Suprapubic skin (tissue), 4 donors: ENCODE results near the gene PARVG. TPM values are rescaled to one million over a fixed set of nuclear protein-coding genes. Genes with fewer than 3 reads are reported as not detected.

Experiments
- DNase-seq, 2 donors: peaks; one replicate each; pipeline ENCODE4 v3.0.0-alpha.2; 2019; ENCODE audit warnings: low spot score in 2 of 2
- H3K27ac ChIP-seq: fragments of 200-600 bp; sonication (generic); one replicate; pipeline ENCODE4 v1.5.1; 2019
- H3K27me3 ChIP-seq: fragments of 200-600 bp; sonication (generic); one replicate; pipeline ENCODE4 v1.5.1; 2019
- H3K36me3 ChIP-seq: fragments of 200-600 bp; sonication (generic); one replicate; pipeline ENCODE4 v1.5.1; 2019
- H3K4me1 ChIP-seq: fragments of 200-600 bp; sonication (generic); one replicate; pipeline ENCODE4 v1.5.1; 2019
- H3K4me3 ChIP-seq: fragments of 200-600 bp; sonication (generic); one replicate; pipeline ENCODE4 v1.5.1; 2019; ENCODE audit warnings: mild to moderate bottlenecking
- H3K9me3 ChIP-seq: fragments of 200-600 bp; sonication (generic); one replicate; pipeline ENCODE4 v1.5.1; 2019
- CTCF ChIP-seq, 2 donors: fragments of 200-600 bp in 1 of 2; fragments of 450-650 bp in 1 of 2; sonication (generic) in 1 of 2; IDR thresholded peaks; one replicate each; pipeline ENCODE4 v1.5.1; 2016 to 2019; ENCODE audit warnings: antibody characterized with exemption in 2 of 2, mild to moderate bottlenecking in 1 of 2, moderate library complexity in 1 of 2
- EP300 ChIP-seq: sonication (generic); formaldehyde crosslinking; IDR thresholded peaks from one replicate; pipeline ENCODE4 v1.6.1; 2017; ENCODE audit warnings: antibody characterized with exemption
- POLR2A ChIP-seq, 2 donors: fragments of 450-650 bp; IDR thresholded peaks; one replicate each; pipeline ENCODE4 v1.6.1; 2017; ENCODE audit warnings: antibody characterized with exemption in 2 of 2, mild to moderate bottlenecking in 2 of 2, moderate library complexity in 2 of 2
- POLR2AphosphoS5 ChIP-seq, 3 donors: sonication (generic); formaldehyde crosslinking; IDR thresholded peaks; one replicate each; pipeline ENCODE4 v1.6.1; 2017; ENCODE audit warnings: antibody characterized with exemption in 3 of 3
- WGBS: methylation state at CpG from one replicate; pipeline ENCODE4 v1.1.5; 2018; 5-methylcytosine and 5-hydroxymethylcytosine counted together
- total RNA-seq, 4 donors: library from RNA; depleted of rRNA; stranded (reverse); fragments of >200 nt; gene quantifications; one replicate each; pipeline ENCODE4 v1.1.0, GENCODE V29; 2016

PARVG gene
- total RNA-seq, 4 donors from 2014 or later, result 1.6 to 17.1 (median 3.2) TPM

DNA sequence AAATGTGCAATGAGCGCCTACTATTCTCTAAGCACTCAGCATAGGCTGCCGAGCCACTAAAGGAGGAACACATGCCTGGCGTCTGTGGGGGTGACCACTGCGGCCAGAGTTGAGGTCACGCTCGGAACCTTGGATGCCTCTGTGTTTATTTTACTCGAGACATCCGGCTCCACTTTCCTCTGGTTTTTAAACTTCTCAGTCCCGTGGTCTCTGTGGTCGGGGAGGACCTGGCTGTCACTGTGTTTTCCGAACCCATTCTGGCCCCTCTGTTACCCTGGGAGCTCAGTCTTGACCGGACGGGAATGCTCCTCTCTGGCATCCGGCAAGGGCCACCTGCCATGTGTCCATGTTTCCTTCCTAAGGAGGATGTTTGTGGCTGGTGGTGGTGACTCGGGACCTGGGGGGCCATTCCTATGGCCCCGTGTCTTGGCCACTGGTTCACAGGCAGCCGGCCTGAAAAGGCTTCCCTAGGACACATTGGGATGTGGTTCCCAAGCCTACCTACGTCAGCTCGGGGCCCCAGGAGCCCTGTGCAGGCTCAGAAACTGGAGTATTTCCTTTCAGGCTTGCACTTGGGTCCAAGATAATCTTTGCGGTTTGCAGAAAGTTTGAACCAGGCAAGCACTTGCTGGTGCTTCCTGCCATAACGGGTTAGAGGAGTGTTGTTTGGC is 46.7 kb upstream of the PARVG start:
- no peak overlapping the region for H3K4me3 ChIP-seq
- H3K36me3 ChIP-seq, result peaks cover 48% of the 10 kb centered on the region
- WGBS, result 78% methylated on average over 17 of the region's 21 CpGs
- TF ChIP-seq CTCF (IDR thresholded peaks at IDR 0.05) (no peak), EP300 (no peak), POLR2A (IDR thresholded peaks at IDR 0.05) (no peak), POLR2AphosphoS5 (IDR thresholded peaks at IDR 0.05) (no peak)
- H3K9me3 ChIP-seq, result no peaks in the 10 kb centered on the region
- no peaks in the 10 kb centered on the region for H3K4me1 ChIP-seq
- peak in 1 of 2 donors; percentile 46 for DNase-seq
- no peaks in the 10 kb centered on the region for H3K27me3 ChIP-seq
- no peak overlapping the region for H3K27ac ChIP-seq

DNA sequence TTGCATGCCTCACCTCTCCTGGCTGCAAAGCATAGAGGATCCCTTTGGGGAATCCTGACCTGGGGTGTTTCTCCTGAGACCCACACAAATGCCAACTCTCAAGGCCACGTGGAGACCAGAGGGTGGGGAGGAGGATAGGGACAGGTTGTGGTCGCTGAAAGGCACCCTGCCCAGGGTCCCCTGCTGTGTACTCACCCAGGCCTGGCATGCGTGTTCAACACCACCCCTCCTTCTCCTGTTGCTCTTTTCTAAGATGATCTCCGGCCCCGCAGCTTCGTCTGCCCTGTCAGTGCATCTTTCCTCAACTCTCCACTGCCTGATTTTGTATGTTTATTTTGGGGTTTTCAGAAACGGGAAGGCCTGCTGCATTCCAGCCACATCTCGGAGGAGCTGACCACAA is 44.6 kb upstream of the PARVG start:
- DNase-seq, result peak in 1 of 2 donors; percentile 34
- WGBS, result 92% methylated on average over 8 of the region's 8 CpGs
- Histone ChIP-seq H3K27ac (no peak overlapping the region), H3K36me3 (peaks cover 49% of the 10 kb centered on the region), H3K4me1 (no peaks in the 10 kb centered on the region), H3K4me3 (no peak overlapping the region), H3K27me3 (no peaks in the 10 kb centered on the region), H3K9me3 (no peaks in the 10 kb centered on the region)
- TF ChIP-seq POLR2AphosphoS5 (IDR thresholded peaks at IDR 0.05) (no peak), CTCF (IDR thresholded peaks at IDR 0.05) (no peak), EP300 (no peak), POLR2A (IDR thresholded peaks at IDR 0.05) (no peak)

- H3K27ac ChIP-seq, result no peak overlapping the region
- H3K4me1 ChIP-seq, result no peaks in the 10 kb centered on the region
- no peak overlapping the region for H3K4me3 ChIP-seq
- no peaks in the 10 kb centered on the region for H3K9me3 ChIP-seq
- no peak for DNase-seq
- H3K36me3 ChIP-seq, result peaks cover 49% of the 10 kb centered on the region
- H3K27me3 ChIP-seq, result no peaks in the 10 kb centered on the region
- TF ChIP-seq EP300, result no peak
- no peak for TF ChIP-seq POLR2AphosphoS5 (IDR thresholded peaks at IDR 0.05)
Measured at GRCh38 chr22:44136786-44137185, 43.9 kb upstream of the PARVG start.

DNA sequence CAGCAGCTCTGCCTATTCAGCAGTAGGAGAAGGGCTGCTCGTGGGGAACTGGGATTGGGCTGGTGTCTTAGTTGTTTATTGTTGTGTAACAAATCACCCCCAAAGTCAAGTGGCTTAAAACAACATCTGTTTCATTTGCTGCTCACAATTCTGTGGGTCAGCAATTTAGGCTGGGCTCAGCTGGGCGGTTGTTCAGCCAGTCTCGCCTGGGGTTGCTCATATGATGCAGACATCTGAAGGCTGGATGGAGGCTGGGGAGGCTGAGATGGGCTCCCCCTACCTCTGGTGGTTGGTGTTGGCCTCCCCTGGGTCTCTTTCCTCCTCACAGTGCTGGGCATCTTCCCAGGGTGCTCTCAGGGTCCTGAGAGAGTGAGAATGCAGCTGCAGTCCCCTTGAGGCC is 43.3 kb upstream of the PARVG start:
- H3K27me3 ChIP-seq, result no peaks in the 10 kb centered on the region
- peaks cover 44% of the 10 kb centered on the region for H3K36me3 ChIP-seq
- no peak for TF ChIP-seq POLR2AphosphoS5 (IDR thresholded peaks at IDR 0.05)
- TF ChIP-seq POLR2A (IDR thresholded peaks at IDR 0.05), result no peak
- H3K27ac ChIP-seq, result no peak overlapping the region
- no peak overlapping the region for H3K4me3 ChIP-seq
- H3K9me3 ChIP-seq, result no peaks in the 10 kb centered on the region
- DNase-seq, result peak in 1 of 2 donors; percentile 21
- no peaks in the 10 kb centered on the region for H3K4me1 ChIP-seq
- WGBS, result 95% methylated on average over 3 of the region's 3 CpGs

DNA sequence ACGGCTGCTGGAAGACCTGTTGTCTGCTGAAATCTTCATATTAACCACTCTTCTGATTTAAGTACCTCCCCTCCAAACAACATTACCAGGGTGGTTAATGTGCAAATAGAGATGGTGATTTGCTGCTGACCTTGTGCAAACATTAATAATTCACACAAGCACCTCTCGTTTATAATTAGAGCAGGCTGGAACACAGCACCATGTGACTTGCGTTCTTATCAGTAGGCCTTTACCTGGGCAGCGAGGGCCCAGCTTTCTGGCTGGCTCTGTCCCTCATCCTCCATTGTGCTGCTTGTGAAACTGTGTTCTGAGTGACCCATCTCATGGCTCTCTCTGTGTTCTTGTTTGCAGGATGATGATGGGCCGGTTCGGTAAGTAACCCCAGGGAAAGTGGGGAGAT is 41.0 kb upstream of the PARVG start:
- DNase-seq, result no peak
- 85% methylated on average over 6 of the region's 6 CpGs for WGBS
- Histone ChIP-seq H3K27ac (no peak overlapping the region), H3K9me3 (no peaks in the 10 kb centered on the region), H3K27me3 (peaks cover 3% of the 10 kb centered on the region), H3K36me3 (peaks cover 36% of the 10 kb centered on the region), H3K4me1 (no peaks in the 10 kb centered on the region), H3K4me3 (no peak overlapping the region)
- TF ChIP-seq POLR2A (IDR thresholded peaks at IDR 0.05) (no peak), POLR2AphosphoS5 (IDR thresholded peaks at IDR 0.05) (no peak), EP300 (no peak), CTCF (IDR thresholded peaks at IDR 0.05) (no peak)

DNA sequence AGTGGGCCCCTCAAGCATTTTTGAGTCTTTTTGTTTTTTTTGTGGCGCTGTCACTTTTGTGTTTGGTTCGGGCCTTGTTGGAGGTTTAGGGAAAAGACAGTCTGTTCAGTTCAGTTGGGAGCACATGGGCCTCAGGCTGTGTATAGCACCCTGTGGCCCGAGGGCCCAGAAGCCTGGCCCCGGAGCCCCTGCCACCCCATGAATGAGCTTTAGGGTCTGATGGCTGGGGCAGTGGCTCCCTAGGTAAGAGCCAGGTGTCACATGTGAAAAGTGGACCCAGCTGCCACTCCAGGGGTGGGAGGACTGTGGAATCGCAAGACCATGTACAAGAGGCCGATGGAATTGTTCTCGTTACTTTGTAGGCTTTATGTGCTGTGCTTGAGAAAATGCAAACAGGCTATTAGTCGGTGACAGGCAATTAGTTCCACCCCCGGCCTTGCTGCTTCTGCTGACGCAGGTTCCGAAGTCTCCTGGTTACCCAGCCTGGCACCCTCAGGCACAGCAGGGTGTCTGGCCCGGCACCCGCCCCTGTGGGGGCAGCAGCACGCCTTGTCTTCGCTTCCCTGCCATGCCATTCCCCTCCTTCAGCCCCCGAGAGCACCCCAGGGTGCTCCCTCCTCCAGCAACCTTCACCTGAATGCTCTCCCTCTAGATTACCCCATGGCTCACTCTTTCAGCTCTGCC is 38.2 kb upstream of the PARVG start:
- no peak overlapping the region for H3K27ac ChIP-seq
- WGBS, result 83% methylated on average over 15 of the region's 16 CpGs
- peaks cover 3% of the 10 kb centered on the region for H3K27me3 ChIP-seq
- H3K4me1 ChIP-seq, result no peaks in the 10 kb centered on the region
- peaks cover 22% of the 10 kb centered on the region for H3K36me3 ChIP-seq
- no peak for DNase-seq
- no peak for TF ChIP-seq EP300
- TF ChIP-seq POLR2A (IDR thresholded peaks at IDR 0.05), result no peak
- H3K4me3 ChIP-seq, result no peak overlapping the region
- H3K9me3 ChIP-seq, result no peaks in the 10 kb centered on the region
